Measurements from ENCODE around the gene APOL3. TPM values are rescaled to one million over a fixed set of nuclear protein-coding genes. Genes with fewer than 3 reads are reported as not detected.
"Not testable (repeated sequence)": the region's sequence is repeated elsewhere in the genome, so short reads cannot be mapped to it uniquely, and the experiment has no call there.

The APOL3 gene
- total RNA-seq, 4 donors from 2014 or later: 39.5 to 273 (median 73.9) TPM

GRCh38 chr22:36123673-36124630 is 36.6 kb downstream of the APOL3 start:
- peak; percentile 70 for DNase-seq (ENCODE audit: low spot score)
- peak in 2 of 3 donors; percentile 94 to 97 for TF ChIP-seq CTCF (IDR thresholded peaks at IDR 0.05)
- ATAC-seq (ENCODE audit: low FRiP score): peak; percentile 95

GRCh38 chr22:36120621-36121351 is 39.8 kb downstream of the APOL3 start:
- DNase-seq (ENCODE audit: low spot score); ATAC-seq (ENCODE audit: low FRiP score): not testable (repeated sequence)

GRCh38 chr22:36117053-36117554 is 43.5 kb downstream of the APOL3 start:
- no peak for TF ChIP-seq CTCF (IDR thresholded peaks at IDR 0.05)
- DNase-seq (ENCODE audit: low spot score) (no peak), ATAC-seq (ENCODE audit: low FRiP score) (no peak)

GRCh38 chr22:36116127-36116526 is 44.4 kb downstream of the APOL3 start:
- ATAC-seq (ENCODE audit: low FRiP score): no peak
- DNase-seq (ENCODE audit: low spot score): no peak

GRCh38 chr22:36113121-36113520 is 47.4 kb downstream of the APOL3 start:
- no peak for TF ChIP-seq CTCF (IDR thresholded peaks at IDR 0.05)
- no peak for ATAC-seq (ENCODE audit: low FRiP score)
- DNase-seq (ENCODE audit: low spot score): no peak

More at GRCh38 chr22:36116127-36116526, 44.4 kb downstream of the APOL3 start:
- TF ChIP-seq CTCF (IDR thresholded peaks at IDR 0.05): no peak

- no peak for TF ChIP-seq CTCF (IDR thresholded peaks at IDR 0.05)
- DNase-seq (ENCODE audit: low spot score) (no peak), ATAC-seq (ENCODE audit: low FRiP score) (no peak)
Observed at GRCh38 chr22:36111316-36111715, 49.2 kb downstream of the APOL3 start.

- no peak for TF ChIP-seq CTCF (IDR thresholded peaks at IDR 0.05)
- no peak for DNase-seq (ENCODE audit: low spot score)
- ATAC-seq (ENCODE audit: low FRiP score): peak; percentile 37
Observed at GRCh38 chr22:36110306-36110881, 50.2 kb downstream of the APOL3 start.

Data from omental fat pad (tissue), 4 donors.